HEK293 (cell line): Measurements from ENCODE around the gene KLK4.

ENCODE experiments used
- SETDB1 ChIP-seq: IDR thresholded peaks from one replicate; pipeline ENCODE4 v1.6.1; 2017; ENCODE audit warnings: mild to moderate bottlenecking, low read length, moderate library complexity, mixed read lengths; ENCODE audit not compliant: insufficient read length
- ZNF341 ChIP-seq: fragments of 450-650 bp; formaldehyde crosslinking; IDR thresholded peaks from 2 replicates; pipeline ENCODE4; 2016; ENCODE audit warnings: low read depth, missing biosample characterization, missing genetic modification characterization

DNA sequence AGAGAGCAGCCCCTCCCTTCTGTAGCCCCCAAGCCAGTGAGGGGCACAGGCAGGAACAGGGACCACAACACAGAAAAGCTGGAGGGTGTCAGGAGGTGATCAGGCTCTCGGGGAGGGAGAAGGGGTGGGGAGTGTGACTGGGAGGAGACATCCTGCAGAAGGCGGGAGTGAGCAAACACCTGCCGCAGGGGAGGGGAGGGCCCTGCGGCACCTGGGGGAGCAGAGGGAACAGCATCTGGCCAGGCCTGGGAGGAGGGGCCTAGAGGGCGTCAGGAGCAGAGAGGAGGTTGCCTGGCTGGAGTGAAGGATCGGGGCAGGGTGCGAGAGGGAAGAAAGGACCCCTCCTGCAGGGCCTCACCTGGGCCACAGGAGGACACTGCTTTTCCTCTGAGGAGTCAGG, 52.3 kb downstream of the KLK4 start:
- TF ChIP-seq SETDB1 (no peak), ZNF341 (tag by site-specific recombination) (0 out of 2 replicates have a peak, but pooled peaks have one; percentile 26)
